Neural crest cell (in vitro differentiated cells): ENCODE measurements around the gene IL32. TPM values are rescaled to one million over a fixed set of nuclear protein-coding genes. Genes with fewer than 3 reads are reported as not detected.

Experiments used
- DNase-seq: peaks from one replicate; pipeline ENCODE4 v3.0.0; 2021; ENCODE audit warnings: low read depth, mixed read lengths, low spot score
- H3K27ac Mint-ChIP-seq: one replicate; pipeline ENCODE4 v1.8.0; 2021; ENCODE audit warnings: mild to moderate bottlenecking, mixed read lengths; ENCODE audit not compliant: unreplicated experiment
- H3K27me3 Mint-ChIP-seq: 2 replicates; pipeline ENCODE4 v1.8.0; 2021; ENCODE audit warnings: low read depth, mild to moderate bottlenecking, mixed read lengths
- H3K36me3 Mint-ChIP-seq: 2 replicates; pipeline ENCODE4 v1.8.0; 2021; ENCODE audit warnings: low read depth, mild to moderate bottlenecking, mixed read lengths
- H3K4me1 Mint-ChIP-seq: 2 replicates; pipeline ENCODE4 v1.8.0; 2021; ENCODE audit warnings: mixed read lengths
- H3K4me3 Mint-ChIP-seq: one replicate; pipeline ENCODE4 v1.8.0; 2021; ENCODE audit warnings: mild to moderate bottlenecking, mixed read lengths
- H3K9me3 Mint-ChIP-seq: 2 replicates; pipeline ENCODE4 v1.8.0; 2021; ENCODE audit warnings: mixed read lengths
- total RNA-seq: library from RNA; stranded (reverse); gene quantifications from 2 replicates; pipeline ENCODE4 v1.2.1, GENCODE V29; 2021
- TF ChIP-seq, protein P1 (sequence below): fragments of 200-600 bp; sonication (generic); conservative IDR thresholded peaks from 2 replicates; pipeline ENCODE4 v1.5.0; 2021; ENCODE audit warnings: antibody characterized with exemption, mild to moderate bottlenecking

IL32 gene
- total RNA-seq, 1 donor from 2014 or later: not detected

DNA sequence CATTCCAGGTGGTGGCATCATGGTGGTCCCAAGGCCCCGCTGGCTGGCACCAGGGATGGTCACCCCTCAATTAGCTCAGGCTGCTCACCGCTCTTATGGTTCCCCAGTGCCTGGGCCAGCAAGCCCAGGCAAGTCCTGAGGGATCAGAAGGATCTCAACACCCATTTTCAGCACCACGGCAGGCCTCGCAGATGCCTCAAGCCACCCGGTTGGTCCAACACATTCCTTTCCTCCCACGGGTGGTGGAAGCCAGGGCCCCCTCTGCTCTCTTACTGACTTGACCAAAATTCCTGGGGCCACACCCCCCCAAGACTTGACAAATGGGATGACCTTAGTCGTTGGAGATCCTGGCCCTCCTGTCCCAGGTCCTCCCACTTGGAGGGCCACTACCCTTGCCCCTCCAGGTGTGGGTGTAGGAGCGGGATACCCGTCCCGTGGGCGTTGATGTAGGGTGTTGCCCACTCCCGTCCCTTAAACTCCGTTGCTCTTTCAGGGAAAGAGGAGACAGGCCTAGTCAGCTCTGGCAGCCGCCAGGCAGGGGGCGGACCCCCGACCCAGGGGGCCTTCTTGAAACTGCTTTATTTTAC is 52.9 kb downstream of the IL32 start:
- Mint-ChIP-seq H3K4me1 (peaks cover 21% of the 10 kb centered on the region), H3K4me3 (no peak overlapping the region)

DNA sequence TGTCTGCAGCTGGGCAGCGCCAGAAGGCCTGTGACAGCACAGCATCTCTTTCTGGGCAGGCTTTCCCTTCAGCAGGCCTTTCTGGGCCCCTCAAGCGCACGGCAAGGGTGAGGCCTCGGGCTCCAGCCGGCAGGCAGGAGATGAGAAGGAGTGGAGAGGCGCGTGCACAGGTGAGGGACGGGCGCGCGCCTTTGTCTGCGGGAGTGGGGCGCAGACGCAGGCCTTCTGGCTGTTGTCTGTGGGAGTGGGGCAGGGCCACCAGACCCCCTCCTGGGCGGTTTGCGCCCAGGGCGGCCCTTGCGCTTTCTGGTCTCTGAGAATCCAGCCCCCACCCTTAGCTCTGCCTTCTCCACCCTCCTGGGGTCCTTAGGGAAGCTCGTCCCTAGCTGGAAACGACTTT is 53.4 kb downstream of the IL32 start:
- H3K9me3 Mint-ChIP-seq: no peaks in the 10 kb centered on the region
- H3K27ac Mint-ChIP-seq: no peak overlapping the region
- peaks cover 21% of the 10 kb centered on the region for H3K4me1 Mint-ChIP-seq
- TF ChIP-seq, protein P1, sequence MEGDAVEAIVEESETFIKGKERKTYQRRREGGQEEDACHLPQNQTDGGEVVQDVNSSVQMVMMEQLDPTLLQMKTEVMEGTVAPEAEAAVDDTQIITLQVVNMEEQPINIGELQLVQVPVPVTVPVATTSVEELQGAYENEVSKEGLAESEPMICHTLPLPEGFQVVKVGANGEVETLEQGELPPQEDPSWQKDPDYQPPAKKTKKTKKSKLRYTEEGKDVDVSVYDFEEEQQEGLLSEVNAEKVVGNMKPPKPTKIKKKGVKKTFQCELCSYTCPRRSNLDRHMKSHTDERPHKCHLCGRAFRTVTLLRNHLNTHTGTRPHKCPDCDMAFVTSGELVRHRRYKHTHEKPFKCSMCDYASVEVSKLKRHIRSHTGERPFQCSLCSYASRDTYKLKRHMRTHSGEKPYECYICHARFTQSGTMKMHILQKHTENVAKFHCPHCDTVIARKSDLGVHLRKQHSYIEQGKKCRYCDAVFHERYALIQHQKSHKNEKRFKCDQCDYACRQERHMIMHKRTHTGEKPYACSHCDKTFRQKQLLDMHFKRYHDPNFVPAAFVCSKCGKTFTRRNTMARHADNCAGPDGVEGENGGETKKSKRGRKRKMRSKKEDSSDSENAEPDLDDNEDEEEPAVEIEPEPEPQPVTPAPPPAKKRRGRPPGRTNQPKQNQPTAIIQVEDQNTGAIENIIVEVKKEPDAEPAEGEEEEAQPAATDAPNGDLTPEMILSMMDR: no peak
- no peak overlapping the region for H3K4me3 Mint-ChIP-seq
- peaks cover 4% of the 10 kb centered on the region for H3K27me3 Mint-ChIP-seq
- DNase-seq: no peak
- H3K36me3 Mint-ChIP-seq: no peaks in the 10 kb centered on the region

More for the DNA sequence above, 52.9 kb downstream of the IL32 start:
- Mint-ChIP-seq H3K27ac (no peak overlapping the region), H3K36me3 (no peaks in the 10 kb centered on the region), H3K9me3 (no peaks in the 10 kb centered on the region), H3K27me3 (no peaks in the 10 kb centered on the region)
- TF ChIP-seq, protein P1: no peak
- DNase-seq: no peak

Other genes with a start within 250 kb of the IL32 start
- not detected in 2 replicates for gene PRSS21, start 248.4 kb upstream of the IL32 start, total RNA-seq
- gene ZG16B, start 235.3 kb upstream of the IL32 start, total RNA-seq: not detected in 2 replicates
- not detected in 2 replicates for gene PRSS22, start 207.5 kb upstream of the IL32 start, total RNA-seq
- gene FLYWCH2, start 182.4 kb upstream of the IL32 start, total RNA-seq: 32.3 and 32.4 TPM in 2 replicates
- gene FLYWCH1, start 153.7 kb upstream of the IL32 start, total RNA-seq: 26.4 and 26.7 TPM in 2 replicates
- gene KREMEN2, start 101.4 kb upstream of the IL32 start, total RNA-seq: 1.0 TPM in 2 replicates
- gene PAQR4, start 96.3 kb upstream of the IL32 start, total RNA-seq: 53.3 and 53.4 TPM in 2 replicates
- gene PKMYT1, start 85.2 kb upstream of the IL32 start, total RNA-seq: 80.1 and 82.2 TPM in 2 replicates
- not detected in 2 replicates for gene CLDN9, start 52.7 kb upstream of the IL32 start, total RNA-seq
- 0.47 and 0.55 TPM in 2 replicates for gene CLDN6, start 47.5 kb upstream of the IL32 start, total RNA-seq
- 3.1 and 3.5 TPM in 2 replicates for gene TNFRSF12A, start 45.3 kb upstream of the IL32 start, total RNA-seq
- 23.7 and 28.6 TPM in 2 replicates for gene HCFC1R1, start 41.7 kb upstream of the IL32 start, total RNA-seq
- 62.5 and 68.0 TPM in 2 replicates for gene THOC6, start 41.6 kb upstream of the IL32 start, total RNA-seq
- not detected in 2 replicates for gene BICDL2, start 28.7 kb upstream of the IL32 start, total RNA-seq
- gene MMP25, start 19.1 kb upstream of the IL32 start, total RNA-seq: 0.64 and 0.96 TPM in 2 replicates
- not detected in 2 replicates for gene ZSCAN10, start 33.7 kb downstream of the IL32 start, total RNA-seq
- gene ZNF205, start 46.9 kb downstream of the IL32 start, total RNA-seq: 19.7 and 21.1 TPM in 2 replicates
- 14.9 and 15.9 TPM in 2 replicates for gene ZNF213, start 69.4 kb downstream of the IL32 start, total RNA-seq
- 0.35 TPM in 1 of 2 replicates, not detected in the other for gene OR1F1, start 122.6 kb downstream of the IL32 start, total RNA-seq
- gene ZNF200, start 169.5 kb downstream of the IL32 start, total RNA-seq: 12.1 and 14.1 TPM in 2 replicates
- not detected in 2 replicates for gene MEFV, start 191.0 kb downstream of the IL32 start, total RNA-seq
- 32.7 and 34.0 TPM in 2 replicates for gene ZNF263, start 217.9 kb downstream of the IL32 start, total RNA-seq
- gene TIGD7, start 239.8 kb downstream of the IL32 start, total RNA-seq: 5.2 and 6.6 TPM in 2 replicates
- 43.8 and 48.9 TPM in 2 replicates for gene ZNF75A, start 239.9 kb downstream of the IL32 start, total RNA-seq